Neural cell (in vitro differentiated cells): ENCODE data around the gene KIAA2012. TPM values are rescaled to one million over a fixed set of nuclear protein-coding genes. Genes with fewer than 3 reads are reported as not detected.

Experiments
- H2AFZ ChIP-seq: fragments of 200-600, 300-800 bp; sonication (generic), shearing (Covaris generic); 2 replicates; pipeline ENCODE4 v1.6.0; 2014; ENCODE audit warnings: low read depth, mild to moderate bottlenecking, antibody characterized with exemption, low read length, moderate library complexity
- H3F3A ChIP-seq: fragments of 200-600 bp; shearing (Covaris generic); 2 replicates; pipeline ENCODE4 v1.6.1; 2016; ENCODE audit warnings: mild to moderate bottlenecking, moderate library complexity, mixed read lengths, antibody characterized with exemption, low read length; ENCODE audit not compliant: insufficient read depth, poor library complexity, severe bottlenecking
- H3K27ac ChIP-seq: fragments of 200-600, 300-800 bp; sonication (generic), shearing (Covaris generic); 2 replicates; pipeline ENCODE4 v1.5.1; 2014; ENCODE audit warnings: mild to moderate bottlenecking, low read length, moderate library complexity
- H3K27me3 ChIP-seq: fragments of 300-800, 200-600 bp; sonication (generic), shearing (Covaris generic); 2 replicates; pipeline ENCODE4 v1.6.0; 2014; ENCODE audit warnings: mild to moderate bottlenecking, low read depth, low read length, moderate library complexity; ENCODE audit not compliant: insufficient read depth
- H3K36me3 ChIP-seq: fragments of 300-800, 200-600 bp; sonication (generic), shearing (Covaris generic); 2 replicates; pipeline ENCODE4 v1.5.1; 2014; ENCODE audit warnings: mild to moderate bottlenecking, antibody characterized with exemption, low read length, moderate library complexity; ENCODE audit not compliant: insufficient read depth
- H3K4me2 ChIP-seq: fragments of 300-800, 200-600 bp; sonication (generic), shearing (Covaris generic); 2 replicates; pipeline ENCODE4 v1.6.0; 2014; ENCODE audit warnings: mild to moderate bottlenecking, low read length
- H3K4me3 ChIP-seq: fragments of 300-800, 200-600 bp; sonication (generic), shearing (Covaris generic); 2 replicates; pipeline ENCODE4 v1.5.1; 2014; ENCODE audit warnings: mild to moderate bottlenecking, low read length, moderate library complexity
- H3K79me2 ChIP-seq: fragments of 200-600 bp; shearing (Covaris generic); replicated peaks from 2 replicates; pipeline ENCODE4 v1.6.0; 2014; ENCODE audit warnings: mild to moderate bottlenecking, low read length, moderate library complexity; ENCODE audit not compliant: insufficient read depth
- H3K9ac ChIP-seq: fragments of 300-800, 200-600 bp; sonication (generic), shearing (Covaris generic); 2 replicates; pipeline ENCODE4 v1.6.1; 2016; ENCODE audit warnings: mild to moderate bottlenecking, low read length, mixed read lengths
- H3K9me2 ChIP-seq: fragments of 200-600 bp; shearing (Covaris generic); 2 replicates; pipeline ENCODE4 v1.6.1; 2016; ENCODE audit warnings: mild to moderate bottlenecking, low read length, mixed read lengths; ENCODE audit not compliant: insufficient read depth
- H3K9me3 ChIP-seq: fragments of 200-600, 300-800 bp; sonication (generic), shearing (Covaris generic); 2 replicates; pipeline ENCODE4 v1.6.1; 2016; ENCODE audit warnings: mild to moderate bottlenecking, mixed run types, low read length, moderate library complexity, mixed read lengths
- H4K20me1 ChIP-seq: fragments of 200-600 bp; shearing (Covaris generic); 2 replicates; pipeline ENCODE4 v1.6.1; 2016; ENCODE audit warnings: mild to moderate bottlenecking, mixed run types; ENCODE audit not compliant: insufficient read depth
- CTCF ChIP-seq: fragments of 450-650 bp; IDR thresholded peaks from 2 replicates; pipeline ENCODE4 v1.5.1; 2014; ENCODE audit warnings: antibody characterized with exemption, mild to moderate bottlenecking, moderate library complexity; ENCODE audit not compliant: poor library complexity, severe bottlenecking
- EP300 ChIP-seq: fragments of 450-650 bp; conservative IDR thresholded peaks from 2 replicates; pipeline ENCODE4 v1.6.1; 2014; ENCODE audit warnings: antibody characterized with exemption, mild to moderate bottlenecking, moderate library complexity; ENCODE audit not compliant: poor library complexity, severe bottlenecking
- EZH2 ChIP-seq: fragments of 200-600, 300-800 bp; shearing (Covaris generic), sonication (generic); IDR thresholded peaks from 2 replicates; pipeline ENCODE4 v1.6.1; 2014; ENCODE audit warnings: antibody characterized with exemption, low read length, borderline replicate concordance, mild to moderate bottlenecking; ENCODE audit not compliant: insufficient read depth, poor library complexity, severe bottlenecking
- MXI1 ChIP-seq: fragments of 450-650 bp; conservative IDR thresholded peaks from 2 replicates; pipeline ENCODE4 v1.6.1; 2014; ENCODE audit warnings: antibody characterized with exemption, mild to moderate bottlenecking; ENCODE audit not compliant: poor library complexity, severe bottlenecking
- POLR2AphosphoS5 ChIP-seq: IDR thresholded peaks from 2 replicates; pipeline ENCODE4 v1.6.1; 2012
- RAD21 ChIP-seq: fragments of 450-650 bp; conservative IDR thresholded peaks from 2 replicates; pipeline ENCODE4 v1.6.1; 2014; ENCODE audit warnings: antibody characterized with exemption, mild to moderate bottlenecking, moderate library complexity
- SMC3 ChIP-seq: fragments of 450-650 bp; conservative IDR thresholded peaks from 2 replicates; pipeline ENCODE4 v1.6.1; 2014; ENCODE audit warnings: antibody characterized with exemption, mild to moderate bottlenecking, moderate library complexity; ENCODE audit not compliant: poor library complexity
- TAF1 ChIP-seq: IDR thresholded peaks from 2 replicates; pipeline ENCODE4 v1.6.1; 2012; ENCODE audit warnings: low read depth
- polyA plus RNA-seq: library from polyadenylated mRNA; depleted of rRNA; stranded (reverse); fragments of >200 nt; gene quantifications from 2 replicates; pipeline ENCODE4 v1.2.3, GENCODE V29; 2014
- TF ChIP-seq, protein P1 (sequence below): IDR thresholded peaks from 2 replicates; pipeline ENCODE4 v1.6.1; 2012; ENCODE audit warnings: borderline replicate concordance

KIAA2012 gene
- polyA plus RNA-seq, 1 donor from 2014 or later = not detected

- Histone ChIP-seq H3K27me3 (peaks cover 4% of the 10 kb centered on the region), H3K9me3 (no peaks in the 10 kb centered on the region), H3K4me2 (no peak overlapping the region), H3F3A (no peaks in the 10 kb centered on the region), H3K27ac (no peak overlapping the region), H2AFZ (no peak overlapping the region), H3K9ac (no peak overlapping the region), H3K4me3 (no peak overlapping the region), H3K36me3 (no peaks in the 10 kb centered on the region), H3K9me2 (no peaks in the 10 kb centered on the region), H3K79me2 (no peaks in the 10 kb centered on the region), H4K20me1 (no peaks in the 10 kb centered on the region)
- TF ChIP-seq EP300 (no peak), TAF1 (no peak), SMC3 (no peak), POLR2AphosphoS5 (no peak), RAD21 (no peak), MXI1 (no peak), EZH2 (no peak), CTCF (no peak)
- TF ChIP-seq, protein P1, sequence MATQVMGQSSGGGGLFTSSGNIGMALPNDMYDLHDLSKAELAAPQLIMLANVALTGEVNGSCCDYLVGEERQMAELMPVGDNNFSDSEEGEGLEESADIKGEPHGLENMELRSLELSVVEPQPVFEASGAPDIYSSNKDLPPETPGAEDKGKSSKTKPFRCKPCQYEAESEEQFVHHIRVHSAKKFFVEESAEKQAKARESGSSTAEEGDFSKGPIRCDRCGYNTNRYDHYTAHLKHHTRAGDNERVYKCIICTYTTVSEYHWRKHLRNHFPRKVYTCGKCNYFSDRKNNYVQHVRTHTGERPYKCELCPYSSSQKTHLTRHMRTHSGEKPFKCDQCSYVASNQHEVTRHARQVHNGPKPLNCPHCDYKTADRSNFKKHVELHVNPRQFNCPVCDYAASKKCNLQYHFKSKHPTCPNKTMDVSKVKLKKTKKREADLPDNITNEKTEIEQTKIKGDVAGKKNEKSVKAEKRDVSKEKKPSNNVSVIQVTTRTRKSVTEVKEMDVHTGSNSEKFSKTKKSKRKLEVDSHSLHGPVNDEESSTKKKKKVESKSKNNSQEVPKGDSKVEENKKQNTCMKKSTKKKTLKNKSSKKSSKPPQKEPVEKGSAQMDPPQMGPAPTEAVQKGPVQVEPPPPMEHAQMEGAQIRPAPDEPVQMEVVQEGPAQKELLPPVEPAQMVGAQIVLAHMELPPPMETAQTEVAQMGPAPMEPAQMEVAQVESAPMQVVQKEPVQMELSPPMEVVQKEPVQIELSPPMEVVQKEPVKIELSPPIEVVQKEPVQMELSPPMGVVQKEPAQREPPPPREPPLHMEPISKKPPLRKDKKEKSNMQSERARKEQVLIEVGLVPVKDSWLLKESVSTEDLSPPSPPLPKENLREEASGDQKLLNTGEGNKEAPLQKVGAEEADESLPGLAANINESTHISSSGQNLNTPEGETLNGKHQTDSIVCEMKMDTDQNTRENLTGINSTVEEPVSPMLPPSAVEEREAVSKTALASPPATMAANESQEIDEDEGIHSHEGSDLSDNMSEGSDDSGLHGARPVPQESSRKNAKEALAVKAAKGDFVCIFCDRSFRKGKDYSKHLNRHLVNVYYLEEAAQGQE = no peak
Observed at GRCh38 chr2:202024871-202025270, 48.2 kb upstream of the KIAA2012 start.

DNA sequence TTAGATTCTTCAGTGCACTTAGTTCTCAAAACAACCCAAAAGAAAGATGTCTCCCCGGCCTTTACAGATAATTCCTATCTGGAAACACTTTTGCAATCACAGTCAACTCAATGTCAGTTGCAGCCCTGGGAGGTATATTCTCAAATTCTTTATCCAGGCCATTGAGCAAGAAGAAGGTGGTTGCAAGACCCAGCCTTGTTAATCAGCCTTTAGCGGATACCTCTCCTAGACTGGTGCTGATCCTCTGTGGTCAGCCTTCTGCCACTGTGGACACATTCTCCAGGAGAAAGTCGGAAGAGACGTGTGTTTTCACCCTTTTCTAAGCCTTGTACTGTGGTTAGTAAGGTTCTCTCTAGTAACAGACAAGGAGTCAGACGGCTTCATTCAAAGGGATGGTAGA, 47.2 kb upstream of the KIAA2012 start:
- Histone ChIP-seq H3K4me2 (no peak overlapping the region), H3K27me3 (peaks cover 4% of the 10 kb centered on the region)
- TF ChIP-seq POLR2AphosphoS5 = no peak

GRCh38 chr2:202026507-202026906, 46.5 kb upstream of the KIAA2012 start:
- H3F3A ChIP-seq = no peaks in the 10 kb centered on the region
- peaks cover 6% of the 10 kb centered on the region for H3K27me3 ChIP-seq
- no peaks in the 10 kb centered on the region for H3K9me2 ChIP-seq
- H3K9ac ChIP-seq = no peak overlapping the region
- H3K9me3 ChIP-seq = no peaks in the 10 kb centered on the region
- no peaks in the 10 kb centered on the region for H3K79me2 ChIP-seq
- no peaks in the 10 kb centered on the region for H3K36me3 ChIP-seq
- H3K27ac ChIP-seq = no peak overlapping the region
- H2AFZ ChIP-seq = no peak overlapping the region
- H3K4me2 ChIP-seq = no peak overlapping the region
- H4K20me1 ChIP-seq = no peaks in the 10 kb centered on the region
- TF ChIP-seq EZH2 (no peak), POLR2AphosphoS5 (no peak), TAF1 (no peak), RAD21 (no peak)
- H3K4me3 ChIP-seq = no peak overlapping the region

More for the DNA sequence above, 47.2 kb upstream of the KIAA2012 start:
- H3K27ac ChIP-seq = no peak overlapping the region
- no peaks in the 10 kb centered on the region for H3F3A ChIP-seq
- H2AFZ ChIP-seq = no peak overlapping the region
- no peaks in the 10 kb centered on the region for H3K79me2 ChIP-seq
- H3K9me3 ChIP-seq = no peaks in the 10 kb centered on the region
- no peaks in the 10 kb centered on the region for H3K9me2 ChIP-seq
- no peak overlapping the region for H3K4me3 ChIP-seq
- no peaks in the 10 kb centered on the region for H3K36me3 ChIP-seq
- no peak overlapping the region for H3K9ac ChIP-seq
- no peaks in the 10 kb centered on the region for H4K20me1 ChIP-seq
